Measurements from ENCODE around the gene MAEA.

DNA sequence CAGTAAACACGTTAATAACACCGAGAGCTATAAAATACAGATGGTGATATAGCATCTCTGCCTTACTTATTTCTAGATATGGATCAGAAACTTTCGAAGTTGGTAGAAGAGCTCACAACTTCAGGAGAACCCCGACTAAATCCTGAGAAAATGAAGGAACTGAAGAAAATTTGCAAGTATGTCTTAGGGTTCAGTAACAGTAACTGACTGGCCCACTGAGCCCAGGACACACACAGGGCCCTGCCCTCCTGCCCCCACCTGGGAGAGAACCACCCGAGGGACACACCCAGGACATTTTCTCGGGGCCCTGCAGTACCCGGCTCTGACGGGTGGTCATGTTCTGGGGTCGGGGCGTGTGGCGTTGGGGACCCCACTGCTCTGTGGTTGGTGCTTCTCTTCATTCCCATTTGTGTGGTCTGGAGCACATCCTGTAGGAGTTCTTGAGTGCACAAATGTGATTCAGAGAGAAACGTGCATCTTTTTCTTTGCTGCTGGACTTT lies 58.4 kb downstream of the MAEA start:
- no peak for TF ChIP-seq POLR2AphosphoS5 (IDR thresholded peaks at IDR 0.05)
- TF ChIP-seq, protein P1, sequence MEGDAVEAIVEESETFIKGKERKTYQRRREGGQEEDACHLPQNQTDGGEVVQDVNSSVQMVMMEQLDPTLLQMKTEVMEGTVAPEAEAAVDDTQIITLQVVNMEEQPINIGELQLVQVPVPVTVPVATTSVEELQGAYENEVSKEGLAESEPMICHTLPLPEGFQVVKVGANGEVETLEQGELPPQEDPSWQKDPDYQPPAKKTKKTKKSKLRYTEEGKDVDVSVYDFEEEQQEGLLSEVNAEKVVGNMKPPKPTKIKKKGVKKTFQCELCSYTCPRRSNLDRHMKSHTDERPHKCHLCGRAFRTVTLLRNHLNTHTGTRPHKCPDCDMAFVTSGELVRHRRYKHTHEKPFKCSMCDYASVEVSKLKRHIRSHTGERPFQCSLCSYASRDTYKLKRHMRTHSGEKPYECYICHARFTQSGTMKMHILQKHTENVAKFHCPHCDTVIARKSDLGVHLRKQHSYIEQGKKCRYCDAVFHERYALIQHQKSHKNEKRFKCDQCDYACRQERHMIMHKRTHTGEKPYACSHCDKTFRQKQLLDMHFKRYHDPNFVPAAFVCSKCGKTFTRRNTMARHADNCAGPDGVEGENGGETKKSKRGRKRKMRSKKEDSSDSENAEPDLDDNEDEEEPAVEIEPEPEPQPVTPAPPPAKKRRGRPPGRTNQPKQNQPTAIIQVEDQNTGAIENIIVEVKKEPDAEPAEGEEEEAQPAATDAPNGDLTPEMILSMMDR (IDR thresholded peaks at IDR 0.05), result no peak
